DMS53 treated with DMSO at 0.1 percent for 48 hours (cell line): ENCODE measurements around the gene NAT16.
"Not testable (repeated sequence)": the region's sequence is repeated elsewhere in the genome, so short reads cannot be mapped to it uniquely, and the experiment has no call there.

ENCODE experiments used
- DNase-seq: peaks from one replicate; lab custom pipeline; 2025; ENCODE audit not compliant: unreplicated experiment; lab: John Stamatoyannopoulos, UW

The NAT16 gene

DNA sequence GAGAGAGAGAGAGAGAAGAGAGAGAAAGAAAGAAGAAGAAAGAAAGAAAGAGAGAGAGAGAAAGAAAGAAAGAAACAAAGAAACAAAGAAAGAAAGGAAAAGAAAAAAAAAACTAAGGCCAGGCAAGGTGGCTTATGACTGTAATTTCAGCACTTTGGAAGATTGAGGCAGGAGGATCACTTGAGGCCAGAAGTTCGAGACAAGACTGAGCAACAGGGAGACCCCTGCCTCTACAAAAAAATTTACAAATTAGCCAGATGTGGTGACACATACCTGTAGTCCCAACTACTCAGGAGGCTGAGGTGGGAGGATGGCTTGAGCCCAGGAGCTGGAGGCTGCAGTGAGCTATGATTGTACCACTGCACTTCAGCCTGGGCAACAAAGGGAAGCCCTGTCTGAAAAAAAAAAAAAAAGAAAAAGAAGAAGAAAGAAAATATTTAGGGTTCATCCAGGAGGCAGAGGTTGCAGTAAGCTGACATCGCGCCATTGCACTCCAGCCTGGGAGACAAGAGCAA is 50.4 kb downstream of the NAT16 start:
- no peak for DNase-seq

GRCh38 chr7:101128040-101128834 is 51.9 kb downstream of the NAT16 start:
- no peak for DNase-seq

DNA sequence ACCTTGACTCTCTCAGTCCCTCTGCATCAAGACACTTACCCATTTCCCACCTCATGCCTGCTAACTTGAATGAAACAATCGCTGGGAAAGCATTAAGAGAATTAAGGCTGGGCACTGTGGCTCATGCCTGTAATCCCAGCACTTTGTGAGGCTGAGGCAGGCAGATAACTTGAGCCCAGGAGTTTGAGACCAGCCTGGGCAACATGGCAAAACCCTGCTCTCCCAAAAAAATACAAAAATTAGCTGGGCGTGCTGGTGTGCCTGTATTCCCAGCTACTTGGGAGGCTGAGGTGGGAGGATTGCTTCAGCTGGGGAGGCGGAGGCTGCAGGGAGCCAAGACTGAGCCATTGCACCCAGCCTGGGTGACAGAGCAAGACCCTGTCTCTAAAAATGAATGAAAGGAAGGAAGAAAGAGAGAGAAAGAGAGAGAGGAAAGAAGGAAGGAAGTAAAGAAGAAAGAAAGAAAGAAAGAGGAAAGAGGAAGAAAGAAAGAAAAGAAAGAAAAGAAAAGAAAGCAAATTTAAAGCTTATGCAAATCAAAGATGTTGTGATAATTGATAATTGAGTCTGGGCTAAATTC is 52.5 kb downstream of the NAT16 start:
- no peak for DNase-seq

- DNase-seq, result no peak
These were observed 53.2 kb downstream of the NAT16 start, which contains the start of gene SERPINE1 for GRCh38 chr7:101126651-101127459. SERPINE1 (plus strand) TSS chr7:101127104; CDS start chr7:101128394, 1,290 bp downstream.

GRCh38 chr7:101125989-101126650 is 54.0 kb downstream of the NAT16 start:
- no peak for DNase-seq

DNA sequence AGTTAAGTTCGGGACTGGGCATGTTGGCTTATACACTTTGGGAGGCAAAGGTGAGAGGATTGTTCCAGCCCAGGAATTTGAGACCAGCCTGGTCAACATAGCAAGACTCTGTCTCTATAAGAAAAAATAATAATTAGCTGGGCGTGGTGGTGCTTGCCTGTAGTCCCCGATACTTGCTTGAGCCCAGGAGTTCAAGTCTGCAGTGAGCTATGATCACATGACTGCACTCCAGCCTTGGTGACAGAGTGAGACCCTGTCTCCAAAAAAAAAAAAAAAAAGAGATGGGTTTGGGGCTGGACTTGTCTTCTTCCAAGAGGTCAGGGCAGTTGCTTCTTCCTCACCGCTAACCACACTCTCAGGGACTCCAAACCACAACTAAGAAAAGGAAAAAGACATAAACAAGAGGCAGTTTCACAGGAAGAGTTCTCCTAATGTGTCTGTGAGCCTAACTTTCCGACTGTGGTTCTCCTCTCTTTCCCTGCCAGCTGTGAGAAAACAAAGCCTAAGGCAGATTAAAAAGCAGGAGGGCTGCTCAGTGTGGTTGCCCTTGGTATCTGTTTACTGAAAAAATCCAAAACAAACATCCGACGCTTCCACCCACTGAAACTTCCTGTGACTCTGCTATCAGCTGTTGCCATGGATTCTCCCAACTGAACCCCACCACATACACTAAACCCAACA is 55.6 kb downstream of the NAT16 start:
- peak; percentile 55 for DNase-seq

GRCh38 chr7:101123703-101124068 is 56.4 kb downstream of the NAT16 start:
- DNase-seq, result no peak

- DNase-seq, result no peak
These were observed 57.0 kb downstream of the NAT16 start for GRCh38 chr7:101122933-101123702.

DNA sequence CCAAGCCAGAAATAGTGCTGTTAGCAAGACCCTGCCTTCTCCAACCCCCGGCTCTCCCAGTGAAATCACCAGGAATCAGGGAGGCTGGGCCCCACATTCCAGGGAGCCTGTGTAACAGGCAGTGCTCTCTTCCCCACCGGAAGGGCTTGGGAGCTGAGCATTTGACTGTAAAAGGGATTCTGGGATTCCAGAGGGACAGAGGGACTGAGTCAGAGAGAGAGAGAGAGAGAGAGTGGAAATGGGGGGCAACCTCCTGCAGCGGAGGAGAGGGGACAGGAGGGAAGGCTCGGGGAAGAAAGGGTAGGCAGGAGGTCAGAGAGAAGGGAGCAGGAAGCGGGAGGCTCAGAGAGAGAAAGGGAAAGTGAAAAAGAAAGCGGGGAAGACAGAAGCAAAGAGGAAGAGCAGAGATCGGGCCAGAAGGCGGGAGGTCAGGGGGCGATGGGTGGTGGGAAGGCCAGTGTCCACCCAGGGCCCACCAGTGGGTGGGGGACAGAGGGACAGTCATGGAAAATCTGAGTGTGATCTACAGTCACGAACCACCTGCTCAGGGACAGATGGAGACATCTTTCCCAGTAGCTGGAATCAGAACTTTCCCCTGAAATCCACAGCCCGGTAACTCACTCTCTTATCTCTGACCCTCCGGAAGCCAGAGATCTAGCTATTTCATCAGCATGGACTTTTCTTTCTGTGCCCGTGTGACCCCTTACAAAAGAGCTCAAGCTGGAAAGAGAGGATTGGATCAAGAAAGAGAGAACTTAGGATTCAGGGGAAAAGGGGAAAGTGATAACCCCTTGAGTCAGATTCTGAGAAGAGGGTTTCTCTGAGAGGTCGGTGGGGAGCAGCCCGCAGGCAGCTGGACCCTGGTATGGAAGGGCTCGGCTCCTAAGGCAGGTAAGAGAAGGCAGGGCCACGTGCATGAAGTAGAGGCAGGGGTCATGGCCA is 57.8 kb downstream of the NAT16 start:
- peak; percentile 19 for DNase-seq

DNA sequence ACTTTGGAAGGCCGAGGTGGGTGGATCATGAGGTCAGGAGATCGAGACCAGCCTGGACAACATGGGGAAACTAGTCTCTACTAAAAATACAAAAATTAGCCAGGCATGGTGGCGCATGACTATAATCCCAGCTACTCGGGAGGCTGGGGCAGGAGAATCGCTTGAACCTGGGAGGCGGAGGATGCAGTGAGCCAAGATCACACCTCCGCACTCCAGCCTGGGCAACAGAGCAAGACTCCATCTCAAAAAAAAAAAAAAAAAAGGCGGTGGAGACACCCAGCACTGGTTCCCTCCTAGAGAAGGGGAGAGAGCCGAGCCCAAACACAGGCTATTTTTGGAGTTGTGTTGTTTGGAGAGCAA is 58.5 kb downstream of the NAT16 start:
- not testable (repeated sequence) for DNase-seq
